ENCODE measurements around the gene NHLRC4. TPM values are rescaled to one million over a fixed set of nuclear protein-coding genes. Genes with fewer than 3 reads are reported as not detected.

Gene NHLRC4
- total RNA-seq, 2 donors from 2014 or later = 2.9 to 6.2 TPM

GRCh38 chr16:578232-578869, 11.5 kb downstream of the NHLRC4 start:
- TF ChIP-seq CTCF (IDR thresholded peaks at IDR 0.05) (no peak), POLR2AphosphoS5 (IDR thresholded peaks at IDR 0.05) (no peak), POLR2A (IDR thresholded peaks at IDR 0.05) (no peak)
- Histone ChIP-seq H3K4me1 (replicated peaks) (no peaks in the 10 kb centered on the region), H3K4me3 (no peak overlapping the region), H3K27ac (no peak overlapping the region), H3K27me3 (replicated peaks; ENCODE audit: insufficient read depth) (no peaks in the 10 kb centered on the region), H3K9me3 (no peaks in the 10 kb centered on the region), H3K36me3 (peaks cover 8 to 10% of the 10 kb centered on the region in 2 donors)
- intact Hi-C loops (cut with DNase I) = no loop called here
- WGBS = 80% methylated on average over 15 of the region's 24 CpGs
- DNase-seq (ENCODE audit: low spot score) = no peak

- Histone ChIP-seq H3K4me1 (replicated peaks) (no peaks in the 10 kb centered on the region), H3K36me3 (peaks cover 8 to 10% of the 10 kb centered on the region in 2 donors), H3K4me3 (no peak overlapping the region), H3K27me3 (replicated peaks; ENCODE audit: insufficient read depth) (no peaks in the 10 kb centered on the region), H3K27ac (no peak overlapping the region), H3K9me3 (no peaks in the 10 kb centered on the region)
- TF ChIP-seq POLR2AphosphoS5 (IDR thresholded peaks at IDR 0.05) (peak; percentile 55), CTCF (IDR thresholded peaks at IDR 0.05) (peak; percentile 23 to 94 (median 86)), POLR2A (IDR thresholded peaks at IDR 0.05) (no peak)
- intact Hi-C loops (cut with DNase I) = no loop called here
- peak; percentile 74 for DNase-seq (ENCODE audit: low spot score)
- 28% methylated on average over 23 of the region's 34 CpGs for whole genome bisulfite sequencing
Observed at GRCh38 chr16:578870-579405, 12.1 kb downstream of the NHLRC4 start.

GRCh38 chr16:580141-580945, 13.5 kb downstream of the NHLRC4 start:
- H3K27ac ChIP-seq = no peak overlapping the region
- H3K36me3 ChIP-seq = no peaks in the 10 kb centered on the region
- H3K4me1 ChIP-seq (replicated peaks) = no peaks in the 10 kb centered on the region
- intact Hi-C loops (cut with DNase I) = no loop called here
- DNase-seq (ENCODE audit: low spot score) = no peak
- no peak for TF ChIP-seq POLR2AphosphoS5 (IDR thresholded peaks at IDR 0.05)
- no peak for TF ChIP-seq POLR2A (IDR thresholded peaks at IDR 0.05)
- no peak for TF ChIP-seq CTCF (IDR thresholded peaks at IDR 0.05)
- H3K4me3 ChIP-seq = no peak overlapping the region
- 94% methylated on average over 14 of the region's 27 CpGs for WGBS
- no peaks in the 10 kb centered on the region for H3K27me3 ChIP-seq (replicated peaks; ENCODE audit: insufficient read depth)
- no peaks in the 10 kb centered on the region for H3K9me3 ChIP-seq

- DNase-seq (ENCODE audit: low spot score) = no peak
- 98% methylated on average over 19 of the region's 19 CpGs for WGBS
- H3K4me1 ChIP-seq (replicated peaks) = no peaks in the 10 kb centered on the region
- H3K27ac ChIP-seq = no peak overlapping the region
- H3K9me3 ChIP-seq = no peaks in the 10 kb centered on the region
- no peak overlapping the region for H3K4me3 ChIP-seq
- no peaks in the 10 kb centered on the region for H3K27me3 ChIP-seq (replicated peaks; ENCODE audit: insufficient read depth)
- intact Hi-C loops (cut with DNase I) = no loop called here
- H3K36me3 ChIP-seq = no peaks in the 10 kb centered on the region
- no peak for TF ChIP-seq POLR2A (IDR thresholded peaks at IDR 0.05)
- no peak for TF ChIP-seq POLR2AphosphoS5 (IDR thresholded peaks at IDR 0.05)
Observed at GRCh38 chr16:580946-581498, 14.2 kb downstream of the NHLRC4 start.

GRCh38 chr16:582218-582613, 15.4 kb downstream of the NHLRC4 start:
- intact Hi-C loops (cut with DNase I) = no loop called here
- no peak for TF ChIP-seq CTCF (IDR thresholded peaks at IDR 0.05)
- TF ChIP-seq POLR2A (IDR thresholded peaks at IDR 0.05) = no peak
- no peak for TF ChIP-seq POLR2AphosphoS5 (IDR thresholded peaks at IDR 0.05)
- Histone ChIP-seq H3K27me3 (replicated peaks; ENCODE audit: insufficient read depth) (no peaks in the 10 kb centered on the region), H3K4me1 (replicated peaks) (no peaks in the 10 kb centered on the region), H3K27ac (no peak overlapping the region), H3K9me3 (no peaks in the 10 kb centered on the region), H3K36me3 (no peaks in the 10 kb centered on the region), H3K4me3 (no peak overlapping the region)
- WGBS = 87% methylated on average over 17 of the region's 18 CpGs
- no peak for DNase-seq (ENCODE audit: low spot score)
